Keratinocyte (primary cell): ENCODE results near the gene HHIP.

Experiments used
- CTCF ChIP-seq, 3 experiments: IDR thresholded peaks in 1 of 3; conservative IDR thresholded peaks in 1 of 3; optimal IDR thresholded peaks in 1 of 3; 2 replicates in 2 of 3; 3 replicates in 1 of 3; pipeline versions ENCODE3 to v1.5.1; 2011; ENCODE audit warnings: low read length in 3 of 3, mild to moderate bottlenecking in 3 of 3, moderate library complexity in 2 of 3, control low read depth in 1 of 3, inconsistent platforms in 1 of 3; ENCODE audit not compliant: insufficient read depth in 2 of 3; ENCODE audit errors: extremely low read depth in 1 of 3
- EZH2 ChIP-seq: IDR thresholded peaks from one replicate; pipeline ENCODE4 v1.6.1; 2012; ENCODE audit warnings: inconsistent platforms, mild to moderate bottlenecking, low read length, moderate library complexity

DNA sequence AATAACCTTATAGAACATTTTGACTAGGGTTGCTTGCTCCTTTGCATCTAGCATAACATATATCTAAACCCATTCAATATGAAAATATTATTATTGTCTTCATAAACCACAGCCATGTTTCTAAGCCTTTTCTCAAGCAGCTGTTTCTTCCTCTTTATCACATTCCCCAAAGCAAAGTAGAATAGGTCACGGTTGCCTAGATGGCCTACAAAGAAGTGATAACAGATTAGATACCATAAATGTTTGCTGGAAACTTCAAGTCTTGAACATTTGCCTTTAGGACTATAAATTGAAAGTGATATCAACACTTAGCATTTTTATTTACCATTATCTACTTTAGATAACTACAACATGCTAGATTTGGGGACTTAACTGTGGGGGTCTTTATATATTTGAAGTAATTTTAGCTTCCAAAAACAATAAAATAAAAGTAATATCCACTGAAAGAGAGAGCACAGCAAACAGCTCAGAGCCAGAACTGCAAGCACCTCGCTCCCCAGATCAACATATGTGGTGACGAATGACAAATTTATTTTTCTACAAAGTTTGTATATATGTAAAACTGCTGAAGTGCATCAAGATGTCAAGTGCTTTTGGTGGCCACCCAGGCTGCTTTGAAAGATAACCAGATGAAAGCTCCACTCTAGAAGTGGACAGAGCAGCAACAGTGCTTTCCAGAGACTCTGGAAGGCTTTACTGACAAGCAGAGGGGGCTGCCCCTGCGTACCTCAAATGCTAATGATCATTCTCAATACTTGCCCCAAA is 8.0 kb downstream of the HHIP start:
- no peak for TF ChIP-seq EZH2
- no peak for TF ChIP-seq CTCF (optimal IDR thresholded peaks at IDR 0.05 in 1 of 3, IDR thresholded peaks at IDR 0.05 in 1 of 3, conservative IDR thresholded peaks at IDR 0.05 in 1 of 3; ENCODE audit: extremely low read depth in 1 of 3, insufficient read depth in 2 of 3, low read length in 3 of 3)
